Gastrocnemius medialis (tissue), 4 donors: Measurements from ENCODE around the gene VSTM2L. TPM values are rescaled to one million over a fixed set of nuclear protein-coding genes. Genes with fewer than 3 reads are reported as not detected.

Experiments used
- ATAC-seq, 2 donors: fragments of 150-250 bp; one replicate each; pipeline ENCODE4 v1.9.1; 2016
- DNase-seq, 2 donors: peaks; one replicate each; pipeline ENCODE4 v3.0.0-alpha.2; 2019
- H3K27ac ChIP-seq, 4 donors: fragments of 200-600 bp; sonication (generic); 1 replicate in 1 of 4; 2 replicates in 3 of 4; pipeline ENCODE4 v1.5.1; 2016 to 2018; ENCODE audit warnings: mild to moderate bottlenecking in 2 of 4, moderate library complexity in 1 of 4
- H3K27me3 ChIP-seq, 3 donors: fragments of 200-600 bp; sonication (generic) in 2 of 3; 1 replicate in 1 of 3; 2 replicates in 2 of 3; pipeline versions ENCODE4 v1.5.1 to v1.6.0; 2016 to 2019; ENCODE audit warnings: mild to moderate bottlenecking in 1 of 3, moderate library complexity in 1 of 3
- H3K36me3 ChIP-seq, 2 donors: fragments of 200-600 bp; sonication (generic) in 1 of 2; one replicate each; pipeline ENCODE4 v1.5.1; 2017 to 2018
- H3K4me1 ChIP-seq, 2 donors: fragments of 200-600 bp; sonication (generic) in 1 of 2; one replicate each; pipeline ENCODE4 v1.5.1; 2016 to 2017; ENCODE audit warnings: mild to moderate bottlenecking in 2 of 2
- H3K4me3 ChIP-seq, 4 donors: fragments of 200-600 bp; sonication (generic) in 3 of 4; 1 replicate in 1 of 4; 2 replicates in 3 of 4; pipeline ENCODE4 v1.5.1; 2016 to 2019; ENCODE audit warnings: mild to moderate bottlenecking in 2 of 4
- H3K9me3 ChIP-seq, 3 donors: fragments of 200-600 bp; sonication (generic) in 2 of 3; 1 replicate in 1 of 3; 2 replicates in 2 of 3; pipeline ENCODE4 v1.5.1; 2016 to 2019
- POLR2A ChIP-seq, 2 donors: fragments of 450-650 bp; IDR thresholded peaks; one replicate each; pipeline ENCODE4 v1.6.1; 2017; ENCODE audit warnings: antibody characterized with exemption in 2 of 2, mild to moderate bottlenecking in 2 of 2, moderate library complexity in 2 of 2
- in situ Hi-C, 4 donors: fragments of 200-750 bp; cut with MboI; loops; one replicate each; pipeline versions ENCODE4 v1.15.0 to v1.8.0; 2017; ENCODE audit warnings: low sequenced_read_pairs in 4 of 4
- intact Hi-C: fragments of 100-400 bp; cut with DNase I; formaldehyde crosslinking; loops from one replicate; pipeline ENCODE4 v1.15.1; 2023; ENCODE audit warnings: low total_unique reads
- total RNA-seq, 4 donors: library from RNA; depleted of rRNA; stranded (reverse); fragments of >200 nt; gene quantifications; one replicate each; pipeline versions ENCODE4 v1.1.0 to v1.2.3, GENCODE V29; 2016
- TF ChIP-seq, protein P1 (sequence below), 5 experiments: fragments of 450-650 bp in 3 of 5; fragments of 200-600 bp in 2 of 5; sonication (generic) in 2 of 5; IDR thresholded peaks in 4 of 5; conservative IDR thresholded peaks in 1 of 5; 1 replicate in 4 of 5; 2 replicates in 1 of 5; pipeline ENCODE4 v1.5.1; 2016 to 2019; ENCODE audit warnings: antibody characterized with exemption in 5 of 5, mild to moderate bottlenecking in 3 of 5, moderate library complexity in 3 of 5

Gene VSTM2L
- total RNA-seq, 4 donors from 2014 or later = 1.6 to 2.6 (median 2.4) TPM; not detected in 1

DNA sequence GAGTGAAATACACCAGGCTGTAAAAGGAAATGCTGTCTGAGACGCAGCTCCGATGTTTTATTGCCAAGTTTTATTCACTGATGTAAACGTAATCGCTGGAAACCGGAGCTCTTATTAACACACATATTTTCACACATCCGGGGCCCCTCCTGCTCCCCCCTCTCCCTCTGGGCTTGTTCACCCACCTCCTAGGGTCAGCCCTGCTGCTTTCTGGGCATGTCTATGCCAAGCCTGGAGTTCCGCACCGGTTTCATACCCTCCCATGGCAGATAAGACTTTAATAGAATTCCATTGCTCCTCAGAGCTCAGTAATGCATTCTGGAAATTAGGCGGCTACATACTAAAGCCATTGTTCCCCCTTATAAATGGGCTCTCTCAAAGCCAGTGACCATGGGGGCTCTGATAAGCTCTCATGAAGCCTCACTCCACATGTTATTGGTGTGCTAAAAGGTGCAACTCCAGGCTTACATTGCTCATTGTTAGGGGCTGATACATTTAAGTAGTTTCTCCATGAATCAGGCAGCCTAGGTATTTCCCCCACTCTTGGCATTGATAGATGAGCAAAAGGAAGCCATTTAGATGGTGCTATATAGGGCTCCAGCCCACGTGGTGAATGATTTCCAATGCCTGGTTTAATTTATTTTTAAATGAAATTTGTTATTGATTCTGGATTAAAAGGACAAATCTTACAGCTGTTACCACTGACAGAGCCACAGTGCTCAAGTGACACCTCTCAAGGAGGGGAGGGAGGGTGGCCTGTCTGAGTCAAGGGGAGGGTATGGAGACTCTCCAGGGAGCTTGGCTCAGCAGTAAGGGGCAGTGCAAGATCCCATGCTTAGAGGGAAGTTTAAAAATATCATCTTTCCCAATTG, 4.5 kb upstream of the VSTM2L start:
- peaks cover 19 to 32% (median 28%) of the 10 kb centered on the region in 3 donors for H3K27me3 ChIP-seq
- TF ChIP-seq POLR2A (IDR thresholded peaks at IDR 0.05) = no peak
- TF ChIP-seq, protein P1, sequence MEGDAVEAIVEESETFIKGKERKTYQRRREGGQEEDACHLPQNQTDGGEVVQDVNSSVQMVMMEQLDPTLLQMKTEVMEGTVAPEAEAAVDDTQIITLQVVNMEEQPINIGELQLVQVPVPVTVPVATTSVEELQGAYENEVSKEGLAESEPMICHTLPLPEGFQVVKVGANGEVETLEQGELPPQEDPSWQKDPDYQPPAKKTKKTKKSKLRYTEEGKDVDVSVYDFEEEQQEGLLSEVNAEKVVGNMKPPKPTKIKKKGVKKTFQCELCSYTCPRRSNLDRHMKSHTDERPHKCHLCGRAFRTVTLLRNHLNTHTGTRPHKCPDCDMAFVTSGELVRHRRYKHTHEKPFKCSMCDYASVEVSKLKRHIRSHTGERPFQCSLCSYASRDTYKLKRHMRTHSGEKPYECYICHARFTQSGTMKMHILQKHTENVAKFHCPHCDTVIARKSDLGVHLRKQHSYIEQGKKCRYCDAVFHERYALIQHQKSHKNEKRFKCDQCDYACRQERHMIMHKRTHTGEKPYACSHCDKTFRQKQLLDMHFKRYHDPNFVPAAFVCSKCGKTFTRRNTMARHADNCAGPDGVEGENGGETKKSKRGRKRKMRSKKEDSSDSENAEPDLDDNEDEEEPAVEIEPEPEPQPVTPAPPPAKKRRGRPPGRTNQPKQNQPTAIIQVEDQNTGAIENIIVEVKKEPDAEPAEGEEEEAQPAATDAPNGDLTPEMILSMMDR (IDR thresholded peaks at IDR 0.05 in 4 of 5, conservative IDR thresholded peaks at IDR 0.05 in 1 of 5) = no peak
- H3K36me3 ChIP-seq = no peaks in the 10 kb centered on the region
- H3K4me1 ChIP-seq = peaks cover 0 to 6% of the 10 kb centered on the region in 2 donors
- in situ Hi-C loops = no loop called here
- intact Hi-C loops = no loop called here
- no peaks in the 10 kb centered on the region for H3K9me3 ChIP-seq
- ATAC-seq (peak in 1 of 2 donors; percentile 64), DNase-seq (no peak)
- peak overlapping the region in 1 of 4 donors; percentile 26 for H3K27ac ChIP-seq
- H3K4me3 ChIP-seq = no peak overlapping the region

DNA sequence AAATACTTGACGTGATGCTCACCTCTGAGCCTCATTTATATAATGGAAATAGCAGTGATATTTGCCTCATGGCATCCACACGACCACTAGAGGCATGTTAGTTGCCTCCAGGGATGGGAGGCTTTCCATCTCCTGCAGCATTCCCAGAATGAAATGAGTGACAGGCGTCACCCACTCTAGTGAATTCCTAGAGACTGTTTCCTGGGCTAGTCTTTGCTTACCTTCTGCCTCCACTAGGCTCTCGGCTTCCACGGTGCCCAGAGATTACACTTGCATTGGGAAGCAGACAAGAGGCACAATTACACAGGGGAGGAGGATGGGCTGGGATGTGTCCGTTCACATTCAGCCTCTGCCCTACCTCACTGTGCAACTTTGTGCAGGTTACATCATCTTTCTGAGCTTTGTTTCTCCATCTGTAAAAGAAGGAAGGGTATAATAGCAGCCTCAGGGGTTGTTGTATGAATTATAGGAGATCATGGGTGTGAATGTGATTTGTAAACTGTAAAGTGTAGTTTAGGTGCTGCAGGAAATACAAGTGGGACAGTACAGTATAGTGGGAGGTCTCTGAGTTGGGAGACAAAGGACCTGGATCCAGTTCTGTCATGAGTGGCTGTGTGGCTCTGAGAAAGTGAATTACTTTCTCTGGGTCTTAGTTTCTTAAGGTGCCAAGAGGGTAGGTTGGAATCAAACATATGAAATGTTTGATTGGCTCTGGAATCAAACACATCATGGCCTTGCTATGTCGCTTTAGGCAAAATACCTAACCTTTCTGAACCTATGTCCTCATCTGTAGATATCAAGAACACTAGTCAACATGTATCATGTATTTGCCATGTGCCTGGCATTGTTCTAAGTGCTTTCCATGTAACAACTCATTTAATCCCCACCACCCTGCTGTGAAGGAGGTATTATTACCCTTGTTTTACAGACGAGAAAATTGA, 3.6 kb upstream of the VSTM2L start:
- Histone ChIP-seq H3K27ac (no peak overlapping the region), H3K36me3 (no peaks in the 10 kb centered on the region), H3K4me3 (no peak overlapping the region), H3K9me3 (no peaks in the 10 kb centered on the region), H3K4me1 (peaks cover 0 to 6% of the 10 kb centered on the region in 2 donors), H3K27me3 (peaks cover 27 to 40% (median 37%) of the 10 kb centered on the region in 3 donors)
- intact Hi-C loops (loop anchor here (5.0 to 10.0 kb wide), 2 partner anchors 265 to 323 kb away; partner anchors contain the start of gene TGM2), in situ Hi-C loops (loop anchor here in 1 of 4 donors (25.0 kb wide), 1 partner anchor 87 kb away; no protein-coding TSS in a partner anchor)
- ATAC-seq (no peak), DNase-seq (no peak)
- no peak for TF ChIP-seq POLR2A (IDR thresholded peaks at IDR 0.05)
- TF ChIP-seq, protein P1 (IDR thresholded peaks at IDR 0.05 in 4 of 5, conservative IDR thresholded peaks at IDR 0.05 in 1 of 5) = no peak

DNA sequence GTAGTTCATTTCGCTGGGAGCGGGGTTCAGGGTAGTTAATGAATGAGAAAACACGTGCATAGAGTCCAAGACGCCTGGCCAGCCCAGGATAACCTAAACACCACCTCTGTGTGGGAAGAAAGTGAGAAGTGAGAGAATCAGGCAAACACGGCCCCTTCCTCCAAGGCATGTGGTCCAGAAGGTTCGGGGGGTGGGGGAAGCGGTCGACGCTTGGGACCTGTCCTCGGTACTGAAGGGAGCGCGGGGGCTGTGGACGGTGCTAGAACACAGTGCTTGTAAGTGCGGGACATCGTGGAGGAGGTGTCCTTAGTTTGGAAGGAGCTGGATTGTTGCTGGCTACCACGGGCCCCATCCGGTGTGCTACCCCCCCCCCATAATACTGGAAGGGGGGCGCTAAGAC, 1.7 kb upstream of the VSTM2L start:
- Histone ChIP-seq H3K4me1 (peaks cover 0 to 6% of the 10 kb centered on the region in 2 donors), H3K27me3 (peaks cover 33 to 55% (median 44%) of the 10 kb centered on the region in 3 donors), H3K27ac (no peak overlapping the region), H3K36me3 (no peaks in the 10 kb centered on the region), H3K9me3 (no peaks in the 10 kb centered on the region), H3K4me3 (no peak overlapping the region)
- ATAC-seq (no peak), DNase-seq (no peak)
- in situ Hi-C loops = loop anchor here in 1 of 4 donors (25.0 kb wide), 1 partner anchor 89 kb away; no protein-coding TSS in a partner anchor
- intact Hi-C loops = loop anchor here (5.0 to 10.0 kb wide), 2 partner anchors 264 to 321 kb away; partner anchors contain the start of gene TGM2
- no peak for TF ChIP-seq POLR2A (IDR thresholded peaks at IDR 0.05)
- TF ChIP-seq, protein P1 (IDR thresholded peaks at IDR 0.05 in 4 of 5, conservative IDR thresholded peaks at IDR 0.05 in 1 of 5) = no peak
